Measurements from ENCODE around the gene IFT52. TPM values are rescaled to one million over a fixed set of nuclear protein-coding genes. Genes with fewer than 3 reads are reported as not detected.

The IFT52 gene, protein sequence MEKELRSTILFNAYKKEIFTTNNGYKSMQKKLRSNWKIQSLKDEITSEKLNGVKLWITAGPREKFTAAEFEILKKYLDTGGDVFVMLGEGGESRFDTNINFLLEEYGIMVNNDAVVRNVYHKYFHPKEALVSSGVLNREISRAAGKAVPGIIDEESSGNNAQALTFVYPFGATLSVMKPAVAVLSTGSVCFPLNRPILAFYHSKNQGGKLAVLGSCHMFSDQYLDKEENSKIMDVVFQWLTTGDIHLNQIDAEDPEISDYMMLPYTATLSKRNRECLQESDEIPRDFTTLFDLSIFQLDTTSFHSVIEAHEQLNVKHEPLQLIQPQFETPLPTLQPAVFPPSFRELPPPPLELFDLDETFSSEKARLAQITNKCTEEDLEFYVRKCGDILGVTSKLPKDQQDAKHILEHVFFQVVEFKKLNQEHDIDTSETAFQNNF
- total RNA-seq: 13.6 and 17.4 TPM in 2 replicates
- polyA plus RNA-seq (2012): 24.7 TPM

DNA sequence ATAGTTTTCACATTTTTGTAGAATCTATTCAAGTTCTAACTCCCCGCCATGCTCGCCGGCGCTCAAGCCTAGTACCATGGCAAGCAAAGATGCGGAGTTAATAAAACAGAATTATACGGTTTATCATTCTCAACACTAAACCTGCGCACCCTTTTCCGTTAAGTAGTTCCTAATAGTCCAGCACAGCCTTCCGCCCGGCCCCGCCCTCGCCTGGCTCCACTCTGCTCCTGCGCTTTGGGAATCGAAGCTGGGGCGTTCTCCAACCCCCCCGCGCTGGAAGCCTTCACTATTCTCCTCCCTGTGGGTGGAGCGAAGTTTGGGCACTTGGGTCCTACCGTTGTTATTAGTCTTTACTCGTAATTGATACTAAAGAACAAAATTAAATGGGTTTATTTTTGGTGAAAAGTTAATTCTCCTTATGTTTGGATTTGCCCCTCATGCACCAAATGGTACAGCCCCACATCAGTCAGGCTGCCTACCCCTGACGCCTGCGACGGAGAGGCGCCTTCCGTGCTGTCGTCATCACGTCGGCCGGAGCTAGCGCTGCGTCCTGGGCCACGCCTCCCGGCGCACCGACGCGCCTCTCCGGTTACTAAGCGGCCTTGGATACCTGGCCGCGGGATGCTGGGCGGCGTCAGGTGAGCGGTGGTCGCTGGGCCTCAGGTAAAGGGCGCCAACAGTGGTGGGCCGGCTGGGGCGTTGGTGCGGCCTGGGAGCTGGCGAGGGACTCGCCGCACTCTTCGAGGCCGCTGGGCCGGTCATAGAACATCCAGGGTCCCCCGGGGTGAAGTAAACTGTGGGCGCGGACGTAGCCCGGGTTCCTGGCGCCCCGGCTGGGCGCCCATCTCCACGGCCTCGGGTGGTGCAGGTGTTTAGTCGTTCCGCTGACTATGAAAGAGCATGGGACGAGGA lies at the start of gene IFT52:
TSS of gene IFT52 (plus strand) at position 546 of the 912 bp plus-strand sequence. CDS start 3,762 bp downstream, outside the sequence.
- peak; percentile 95 for DNase-seq (ENCODE audit: low read depth)

DNA sequence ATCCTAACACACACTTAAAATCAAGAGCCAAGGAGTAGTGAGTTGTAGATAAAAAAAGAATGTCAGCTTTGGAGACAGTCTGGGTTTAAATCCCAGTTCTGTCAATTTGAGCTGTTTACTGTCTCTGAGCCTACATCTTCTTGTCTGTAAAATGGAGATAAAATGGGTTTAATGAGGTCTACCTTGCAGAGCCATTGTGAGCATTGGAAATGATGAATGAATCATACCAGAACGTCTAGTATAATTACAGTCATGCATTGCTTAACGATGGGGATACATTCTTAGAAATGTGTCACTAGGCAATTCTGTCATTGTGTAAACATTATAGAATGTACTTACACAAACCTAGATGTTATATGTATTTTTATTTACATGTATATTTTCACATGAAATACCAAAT lies 49.5 kb upstream of the IFT52 start:
- no peak for DNase-seq (ENCODE audit: low read depth)

DNA sequence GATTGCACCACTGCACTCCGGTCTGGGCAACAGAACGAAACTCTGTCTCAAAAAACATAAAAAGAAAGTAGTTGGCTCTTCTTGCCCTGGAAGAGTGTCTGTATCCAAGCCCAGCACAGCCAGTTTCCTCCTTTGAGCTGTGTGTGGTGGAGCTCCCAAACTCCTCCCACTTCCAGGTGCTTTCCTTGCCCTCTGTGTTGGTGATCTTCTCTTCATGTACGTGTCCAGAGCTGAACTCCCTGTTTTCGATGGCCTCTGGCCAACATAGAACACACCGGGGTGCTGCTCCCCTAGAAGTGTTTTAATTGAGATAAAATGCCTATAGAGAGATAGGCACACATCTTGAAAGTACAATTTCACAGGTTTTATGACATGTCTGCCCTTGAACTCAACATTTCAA lies 48.6 kb upstream of the IFT52 start:
- DNase-seq (ENCODE audit: low read depth): no peak

DNA sequence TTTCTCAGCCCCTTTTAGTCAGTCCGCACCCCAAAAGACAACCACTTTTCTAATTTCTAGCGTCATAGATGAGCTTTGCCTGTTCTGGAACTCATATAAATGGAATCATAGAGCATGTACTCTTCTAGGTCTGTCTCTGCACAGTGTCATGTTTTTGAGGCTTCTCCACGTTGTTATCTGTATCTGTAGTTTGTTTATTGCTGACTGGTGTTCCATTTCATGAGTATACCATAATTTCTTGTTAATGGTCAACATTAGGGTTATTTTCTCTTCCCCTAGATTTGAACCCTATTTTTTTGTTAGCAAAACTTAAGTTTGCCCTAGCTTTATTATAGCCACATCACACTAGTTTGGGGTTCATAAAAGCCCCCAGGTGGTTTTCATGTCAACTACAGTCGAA lies 48.1 kb upstream of the IFT52 start:
- no peak for DNase-seq (ENCODE audit: low read depth)

DNA sequence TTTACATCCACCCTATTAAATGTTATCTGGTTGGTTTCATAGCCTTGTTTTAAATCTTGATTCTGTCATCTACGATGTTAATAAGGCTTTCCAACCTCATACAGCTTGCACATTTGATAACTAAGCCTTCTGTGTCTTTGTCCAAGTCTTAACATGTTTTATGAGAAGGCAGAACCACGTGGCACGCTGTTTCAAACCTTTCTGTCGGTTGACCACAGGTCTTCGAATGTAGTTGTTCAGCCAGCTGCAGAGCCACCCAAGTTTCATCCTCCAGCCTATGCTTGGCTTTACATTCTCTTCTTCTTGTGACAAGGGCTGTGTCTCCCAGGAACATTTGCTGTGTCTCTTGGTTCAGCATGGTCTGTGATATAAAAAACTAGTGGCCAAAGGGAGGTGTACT lies 47.6 kb upstream of the IFT52 start:
- no peak for DNase-seq (ENCODE audit: low read depth)

- DNase-seq (ENCODE audit: low read depth): no peak
Observed at GRCh38 chr20:43544501-43544900, 46.2 kb upstream of the IFT52 start.

GRCh38 chr20:43545837-43546578 lies 44.7 kb upstream of the IFT52 start:
- no peak for DNase-seq (ENCODE audit: low read depth)

DNA sequence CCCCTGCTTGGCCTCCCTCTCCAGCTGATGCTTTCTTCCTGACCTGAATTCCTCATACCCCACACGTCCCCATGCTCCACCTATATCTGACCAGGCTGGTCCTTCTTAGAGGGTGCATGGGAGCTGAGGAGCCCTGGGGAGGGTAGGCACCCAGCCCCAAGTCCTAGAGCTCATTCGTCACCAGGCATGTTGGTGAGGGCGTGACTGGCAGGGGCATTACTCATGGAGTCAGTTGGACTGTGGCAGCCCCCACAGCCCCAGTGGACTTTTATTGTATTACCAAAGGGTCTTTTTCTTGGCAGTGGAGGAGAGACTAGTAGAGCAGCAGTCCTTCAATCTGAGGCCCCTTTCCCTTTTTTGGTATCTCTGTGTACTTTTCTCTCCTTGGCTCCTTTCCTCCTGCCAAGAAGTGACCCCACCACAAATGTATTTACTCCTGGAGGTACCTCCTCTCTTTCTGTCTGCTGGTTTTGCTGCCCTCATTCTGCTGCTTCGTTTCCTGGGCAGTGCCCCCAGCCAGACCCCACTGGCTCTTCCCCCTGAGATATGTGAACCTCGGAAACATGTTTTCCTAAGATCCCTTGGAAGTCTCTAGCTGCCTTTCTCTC lies 42.4 kb upstream of the IFT52 start:
- no peak for DNase-seq (ENCODE audit: low read depth)

DNA sequence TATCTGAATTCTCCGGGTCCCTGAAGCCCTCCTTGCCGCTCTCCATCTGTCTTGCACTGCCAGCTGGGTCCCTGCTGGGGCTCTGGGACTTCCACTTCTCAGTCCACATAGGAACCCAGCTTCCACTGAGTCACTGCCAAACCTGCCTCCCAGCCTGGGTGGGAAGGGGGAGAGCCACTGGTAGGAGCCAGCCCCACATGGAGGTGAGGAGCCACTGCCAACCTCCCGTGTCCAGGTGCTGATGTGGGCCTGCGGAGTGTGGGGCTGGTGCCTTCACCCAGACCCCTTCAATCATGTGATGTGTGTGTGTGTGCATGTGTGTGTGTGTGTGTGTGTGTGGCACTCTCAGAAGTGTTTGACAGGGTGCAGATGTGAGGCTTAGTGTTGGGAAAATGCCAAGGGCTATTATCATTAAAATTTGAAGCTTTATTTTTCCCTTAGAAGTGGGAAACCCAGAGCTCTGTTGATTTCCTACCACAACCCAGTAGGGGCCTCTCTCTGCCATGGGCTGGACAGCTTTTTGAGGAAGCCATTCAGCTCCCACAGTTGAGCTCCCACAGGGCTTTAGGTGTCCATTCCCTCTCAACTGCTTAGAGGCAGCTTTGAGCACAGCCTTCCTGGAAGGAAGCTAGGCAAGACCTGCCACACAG lies 41.2 kb upstream of the IFT52 start:
- no peak for DNase-seq (ENCODE audit: low read depth)

DNA sequence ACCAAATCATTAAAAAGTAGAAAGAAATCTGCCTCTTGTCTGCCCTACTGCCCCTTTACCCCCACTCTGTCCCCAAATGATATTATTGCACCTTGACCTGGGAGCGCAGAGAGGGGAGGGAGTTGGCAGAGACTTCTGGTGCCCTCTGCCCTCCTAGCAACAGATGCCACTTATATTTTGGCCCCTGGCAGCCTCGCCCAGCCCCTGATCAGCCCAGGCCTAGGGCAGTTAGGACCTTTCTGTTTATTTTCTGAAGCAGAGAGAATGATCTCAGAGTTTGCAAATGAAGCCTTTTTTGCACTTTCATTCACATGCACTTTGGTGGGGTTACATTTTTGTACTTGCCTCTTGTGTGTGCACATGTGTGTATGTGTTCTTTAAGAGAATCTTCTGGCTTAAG lies 40.3 kb upstream of the IFT52 start:
- no peak for DNase-seq (ENCODE audit: low read depth)

- DNase-seq (ENCODE audit: low read depth): no peak
Observed at GRCh38 chr20:43554369-43554768, 36.4 kb upstream of the IFT52 start.

GRCh38 chr20:43558412-43559146 lies 32.2 kb upstream of the IFT52 start, which contains the start of gene SGK2:
Gene SGK2 (plus strand): TSS chr20:43559027. CDS start chr20:43566496, 7,469 bp downstream.
- DNase-seq (ENCODE audit: low read depth): peak; percentile 28

- no peak for DNase-seq (ENCODE audit: low read depth)
Observed at GRCh38 chr20:43559147-43559987, 31.4 kb upstream of the IFT52 start.

DNA sequence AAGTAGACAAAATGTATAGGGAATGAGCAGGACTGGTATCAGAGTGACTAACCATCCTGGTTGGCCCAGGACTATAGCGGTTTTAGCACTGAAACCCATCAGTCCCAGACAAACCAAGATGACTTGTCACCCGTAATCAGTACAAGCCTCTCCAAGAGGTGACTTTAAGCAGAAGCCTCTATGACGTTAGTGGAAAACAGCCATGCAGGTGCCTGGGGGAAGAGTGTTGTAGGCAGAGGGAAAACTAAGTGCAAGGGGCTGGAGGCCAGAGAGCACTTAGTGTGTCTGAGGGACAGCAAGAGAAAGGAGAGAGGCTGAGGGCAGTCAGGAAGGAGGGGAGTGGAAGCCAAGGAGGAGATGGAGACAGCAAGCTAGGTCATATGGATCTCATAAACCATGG lies 29.8 kb upstream of the IFT52 start:
- DNase-seq (ENCODE audit: low read depth): no peak

DNA sequence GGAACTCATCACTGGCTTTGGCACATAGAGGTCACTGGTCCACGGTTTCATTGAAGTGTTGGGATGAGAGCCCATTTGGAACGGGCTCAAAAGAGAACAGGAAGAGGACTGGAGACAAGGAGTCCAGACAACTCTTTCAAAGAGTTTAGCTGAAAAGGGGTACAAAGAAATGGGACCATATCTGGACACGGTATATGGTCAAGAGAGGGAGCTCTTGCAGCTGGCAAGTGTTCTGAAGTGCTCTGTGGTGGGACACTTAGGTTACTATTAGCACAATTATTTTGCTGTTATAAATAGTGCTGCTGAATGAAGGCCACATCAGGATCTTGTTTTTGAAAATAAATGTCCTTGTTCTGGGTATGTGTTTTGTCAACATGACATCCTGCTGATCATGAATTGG lies 27.3 kb upstream of the IFT52 start:
- peak; percentile 51 for DNase-seq (ENCODE audit: low read depth)

- DNase-seq (ENCODE audit: low read depth): no peak
Observed at GRCh38 chr20:43563991-43564390, 26.7 kb upstream of the IFT52 start.

- DNase-seq (ENCODE audit: low read depth): no peak
Observed at GRCh38 chr20:43564455-43564854, 26.3 kb upstream of the IFT52 start.

- peak; percentile 30 for DNase-seq (ENCODE audit: low read depth)
Observed at GRCh38 chr20:43564993-43565757, 25.6 kb upstream of the IFT52 start.

Data from myocyte (in vitro differentiated cells).